NCI-H2196 treated with DMSO at 0.1 percent for 48 hours (cell line): ENCODE results near the gene PACS2.

ENCODE experiments used
- DNase-seq: peaks from one replicate; lab custom pipeline; 2025; ENCODE audit not compliant: unreplicated experiment; lab: John Stamatoyannopoulos, UW

PACS2 gene

DNA sequence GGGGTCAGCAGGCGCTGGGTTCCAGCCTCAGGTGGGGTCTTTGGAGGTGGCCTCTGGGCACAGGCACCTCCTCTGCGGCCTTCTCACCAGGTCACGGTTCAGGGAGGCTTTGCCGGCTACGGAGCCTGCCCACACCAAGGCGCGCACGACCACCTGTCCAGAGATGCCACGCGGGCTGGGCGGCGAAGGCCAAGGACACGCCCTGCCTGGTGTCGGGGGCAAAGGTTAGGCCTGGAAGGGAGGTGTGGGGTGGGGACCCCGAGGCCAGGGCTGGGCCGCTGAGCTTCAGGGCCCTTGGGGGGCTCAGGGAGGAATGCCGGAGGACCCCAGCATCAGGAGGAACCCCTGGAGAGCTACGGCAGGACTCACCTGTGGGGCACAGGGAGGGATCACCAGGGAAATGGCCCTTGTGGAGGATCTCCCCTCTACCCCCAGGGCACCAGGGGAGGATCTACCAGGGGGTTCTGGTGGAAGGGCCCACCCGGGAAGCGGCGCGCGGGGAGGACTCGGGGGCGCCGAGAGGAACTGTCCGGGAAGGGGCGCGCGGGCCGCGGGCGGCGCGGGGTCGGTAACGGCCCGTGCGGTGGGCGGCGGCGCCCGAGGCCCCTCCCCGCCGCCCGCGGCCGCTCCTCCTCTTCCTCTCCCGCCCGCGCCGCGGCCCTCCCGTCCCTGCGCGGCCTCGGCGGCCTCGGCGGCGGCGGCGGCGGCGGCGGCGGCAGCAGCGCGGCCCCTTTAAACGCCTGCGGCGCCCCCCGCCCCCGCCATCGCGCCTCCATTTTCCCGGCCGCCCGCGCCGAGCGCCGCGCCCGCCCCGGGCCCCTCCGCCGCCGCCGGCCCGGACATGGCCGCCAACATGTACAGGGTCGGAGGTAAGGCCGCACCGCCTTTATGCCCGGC is 104.9 kb downstream of the PACS2 start, which contains the start of gene MTA1:
Gene MTA1 (plus strand): TSS at position 633 of the 897 bp plus-strand sequence. CDS start 209 bp downstream, at position 842.
- peak; percentile 0 for DNase-seq

DNA sequence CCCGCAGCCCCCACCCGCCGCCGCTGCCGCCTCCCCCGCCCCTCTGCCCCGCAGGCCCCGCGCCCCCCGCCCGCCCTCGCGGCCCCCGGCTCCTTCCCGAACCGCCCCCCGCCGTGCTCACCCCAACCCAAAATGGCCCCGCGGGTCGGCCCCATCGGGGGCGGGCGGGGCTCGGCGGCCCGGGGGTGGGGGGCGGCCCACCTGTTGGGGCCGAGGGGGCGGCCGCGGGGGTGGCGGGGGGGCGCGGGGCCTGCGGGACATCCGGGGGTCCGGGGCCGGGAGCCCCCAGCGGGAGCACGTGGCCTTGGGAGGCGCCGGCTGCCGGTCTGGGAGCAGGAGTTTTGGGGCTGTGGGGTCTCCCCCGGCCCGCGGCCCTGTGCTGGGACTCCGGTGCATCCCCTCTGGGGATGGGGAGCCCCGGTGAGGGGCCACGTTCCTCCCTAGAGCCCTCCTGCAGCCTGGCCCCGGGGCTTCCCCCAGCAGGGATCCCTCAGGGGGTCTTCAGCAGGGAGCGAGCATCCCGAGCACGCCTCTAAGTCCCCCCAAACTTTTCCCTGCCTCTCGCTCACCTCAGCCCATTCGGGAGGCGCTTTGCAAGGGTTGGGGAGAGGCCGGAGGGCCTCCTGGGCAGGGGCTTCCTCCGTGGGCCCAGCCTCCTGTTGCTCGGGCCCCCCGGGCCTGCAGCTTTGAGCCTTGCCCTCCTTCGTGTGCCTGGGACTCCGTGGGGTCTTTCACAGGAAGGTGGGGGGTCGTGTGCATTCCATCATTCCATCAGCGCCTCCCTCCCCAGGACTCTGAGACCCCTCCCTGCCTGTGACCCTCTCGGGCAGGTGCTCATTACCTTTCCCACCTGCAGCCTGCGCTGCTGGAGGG is 105.8 kb downstream of the PACS2 start:
- no peak for DNase-seq

DNA sequence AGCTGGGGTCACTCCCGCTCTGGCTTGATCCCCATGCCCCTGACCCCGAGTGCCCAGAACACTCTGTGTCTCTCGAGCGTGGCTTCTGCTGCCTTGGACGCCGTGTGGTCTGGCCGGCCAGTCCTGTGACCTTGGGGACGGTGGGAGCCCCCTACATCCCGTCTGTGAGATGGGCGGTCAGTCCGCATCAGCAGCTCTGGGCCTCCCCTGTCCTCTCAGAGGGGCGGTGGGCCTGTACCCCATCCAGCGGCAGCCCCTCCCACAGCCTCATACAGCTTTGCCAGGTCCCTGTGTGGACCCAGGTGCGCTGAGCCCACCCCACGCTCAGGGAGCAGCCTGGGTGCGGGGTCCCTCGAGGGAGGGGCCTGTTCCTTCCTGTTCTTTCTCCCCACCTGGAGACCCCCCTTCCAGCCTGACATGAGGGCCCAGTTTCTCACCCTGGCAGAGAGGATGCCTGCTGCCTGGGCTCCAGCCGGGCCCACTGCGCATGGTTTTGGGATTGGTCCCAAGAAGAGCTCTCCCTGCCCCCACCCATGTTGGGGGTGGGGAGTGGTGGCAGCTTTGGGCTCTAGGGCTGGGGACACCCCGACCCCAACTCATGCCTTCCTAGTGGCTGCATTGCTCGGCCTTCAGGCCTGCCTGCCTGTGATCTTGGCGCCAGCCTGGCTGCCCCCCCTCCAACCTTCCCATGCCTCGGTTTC is 106.6 kb downstream of the PACS2 start:
- DNase-seq = no peak

DNA sequence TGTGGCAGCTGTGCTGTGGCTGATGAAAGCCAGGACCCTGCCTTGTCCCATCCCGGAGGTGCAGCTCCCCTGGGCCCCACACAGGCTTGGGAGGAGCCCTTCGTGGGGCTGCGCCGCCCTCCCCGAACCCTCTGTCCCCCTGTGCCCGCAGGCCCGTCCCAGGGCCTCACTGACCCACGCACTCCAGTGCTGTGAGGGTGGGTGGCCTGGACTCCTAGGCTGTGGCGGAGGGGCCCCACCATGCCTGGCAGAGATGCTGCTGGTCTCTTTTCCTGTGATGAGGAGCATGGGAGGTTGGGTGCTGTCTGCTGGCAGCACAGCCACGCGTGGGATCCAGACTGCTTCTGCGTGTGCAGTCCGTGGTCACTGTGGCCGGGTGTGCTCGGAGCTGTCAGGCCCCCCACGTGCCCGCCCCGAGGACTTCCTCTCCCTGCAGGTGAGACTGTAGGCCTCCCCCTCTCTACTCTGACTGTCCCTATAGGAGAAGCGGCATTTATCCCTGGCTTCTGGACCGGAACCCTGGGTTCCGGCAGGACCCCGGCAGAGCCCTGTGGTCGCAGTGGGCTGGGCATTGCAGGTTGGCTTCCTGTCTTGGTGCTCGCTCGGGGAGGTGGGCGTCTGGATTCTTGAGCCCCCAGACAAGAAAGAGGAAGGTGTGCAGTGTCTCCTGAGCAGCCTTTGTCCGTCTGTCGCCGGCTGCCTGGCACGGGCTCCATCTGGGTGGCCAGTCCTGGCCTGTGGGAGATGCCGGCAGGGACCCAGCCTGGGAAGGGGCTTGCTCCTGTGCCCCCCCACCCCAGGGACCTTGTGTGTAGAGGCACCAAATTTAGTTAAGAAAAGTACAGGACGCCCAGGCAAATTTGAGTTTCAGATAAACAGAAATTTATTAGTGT is 107.4 kb downstream of the PACS2 start:
- no peak for DNase-seq

DNA sequence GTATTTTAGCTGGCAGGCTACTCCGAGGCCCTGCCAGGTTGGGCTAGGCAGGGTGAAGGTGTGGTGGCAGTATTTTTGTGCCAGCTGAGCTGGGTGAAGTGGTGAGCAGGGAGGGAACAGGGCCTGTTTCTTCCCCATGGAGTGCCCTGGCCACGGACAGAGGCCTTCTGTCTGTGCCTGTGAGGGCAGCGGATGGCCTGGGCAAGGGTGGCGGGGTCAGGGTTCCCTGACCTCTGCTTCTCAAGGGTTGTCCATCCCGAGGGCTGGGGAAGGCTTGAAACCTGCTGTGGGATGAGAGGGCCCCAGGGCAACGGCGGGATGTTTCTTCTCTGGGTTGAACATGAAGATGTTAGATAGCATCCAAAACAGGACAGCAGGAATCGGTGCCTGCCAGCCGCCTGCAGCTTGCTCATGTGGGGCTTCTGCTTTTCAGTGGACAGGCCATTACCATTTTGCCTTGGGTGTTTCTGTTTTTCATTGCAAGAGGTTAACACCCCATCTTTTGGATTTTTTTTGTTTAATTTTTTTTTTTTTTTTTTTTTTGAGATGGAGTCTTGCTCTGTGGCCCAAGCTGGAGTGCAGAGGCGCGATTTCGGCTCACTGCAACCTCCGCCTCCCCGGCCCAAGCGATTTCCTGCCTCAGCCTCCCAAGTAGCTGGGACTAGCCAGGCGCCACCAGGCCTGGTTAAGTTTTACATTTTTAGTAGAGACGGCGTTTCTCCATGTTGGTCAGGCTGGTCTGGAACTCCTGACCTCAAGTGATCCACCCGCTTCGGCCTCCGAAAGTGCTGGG is 108.3 kb downstream of the PACS2 start:
- DNase-seq = no peak

DNA sequence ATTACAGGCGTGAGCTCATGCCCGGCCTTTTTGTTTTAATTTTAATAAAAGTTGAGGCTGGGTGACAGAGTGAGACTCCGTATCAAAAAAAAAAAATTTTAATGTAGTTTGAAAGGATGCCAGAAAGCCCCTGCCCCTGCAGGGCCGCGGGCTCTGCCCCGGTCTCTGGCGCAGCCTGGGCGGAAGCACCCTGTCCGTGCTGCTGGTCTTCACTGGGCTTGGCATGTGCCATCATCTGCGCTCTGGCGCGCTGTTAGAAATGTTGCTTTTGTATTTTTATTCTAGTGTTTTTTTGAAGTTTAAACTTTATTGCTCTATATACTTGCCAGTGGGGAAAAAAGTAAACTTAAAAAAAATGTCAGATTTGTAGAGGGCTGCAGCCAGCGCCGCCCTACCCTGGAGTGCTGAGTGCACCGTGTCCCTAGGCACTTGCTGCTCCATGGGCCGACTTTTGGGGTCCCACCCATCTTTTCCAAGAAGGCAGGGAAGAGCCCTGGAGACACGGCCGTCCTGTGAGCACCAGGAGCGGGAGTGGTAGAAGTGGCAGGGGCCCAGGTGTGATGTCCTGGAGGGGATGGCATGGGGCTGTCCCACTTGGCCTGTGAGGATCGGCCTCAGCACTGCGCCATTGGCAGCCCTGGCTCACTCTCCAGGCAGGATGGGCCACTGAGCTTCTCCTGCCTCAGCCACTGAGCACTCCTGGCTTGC is 109.1 kb downstream of the PACS2 start:
- DNase-seq = no peak

DNA sequence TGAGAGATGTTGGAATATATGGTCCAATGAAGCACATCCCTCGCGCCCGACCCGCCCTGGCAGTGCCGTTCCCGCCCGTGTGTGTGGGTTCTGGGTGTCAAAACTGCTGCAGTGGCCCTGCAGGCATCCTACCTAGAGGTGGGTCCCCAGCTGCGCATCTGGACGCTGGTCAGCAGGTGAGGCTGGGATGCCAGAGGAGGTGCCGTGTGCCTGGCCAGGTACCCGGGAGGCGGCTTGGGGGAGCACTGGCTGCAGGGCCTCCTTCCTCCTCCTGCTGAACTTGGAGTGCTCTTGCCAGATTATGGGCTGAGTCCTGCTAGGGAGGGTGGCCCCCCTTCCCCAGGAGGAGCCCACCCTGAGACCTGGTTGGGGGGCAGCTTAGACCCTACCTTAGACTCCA is 110.3 kb downstream of the PACS2 start:
- DNase-seq = no peak

DNA sequence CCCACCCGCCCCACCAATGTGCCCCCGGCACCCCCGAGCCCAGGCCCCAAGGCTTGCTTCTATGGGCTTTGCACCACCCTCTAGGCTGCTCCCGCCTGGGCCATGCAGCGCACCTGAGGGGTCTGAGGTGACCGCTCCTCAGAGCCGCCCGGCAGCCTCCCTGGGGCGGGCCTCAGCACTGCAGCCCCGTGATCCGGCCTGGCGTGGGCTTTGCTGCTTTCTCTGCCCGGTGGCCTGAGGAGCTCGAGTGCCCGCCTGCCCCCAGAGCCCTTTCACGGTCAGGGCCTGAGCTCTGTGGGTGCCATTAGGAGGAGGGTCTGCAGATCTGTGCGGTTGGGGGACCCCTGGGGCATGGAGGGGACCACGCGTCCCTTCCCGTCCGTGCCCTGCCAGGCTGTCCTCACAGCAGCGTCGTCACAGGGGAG is 111.3 kb downstream of the PACS2 start:
- DNase-seq = no peak

DNA sequence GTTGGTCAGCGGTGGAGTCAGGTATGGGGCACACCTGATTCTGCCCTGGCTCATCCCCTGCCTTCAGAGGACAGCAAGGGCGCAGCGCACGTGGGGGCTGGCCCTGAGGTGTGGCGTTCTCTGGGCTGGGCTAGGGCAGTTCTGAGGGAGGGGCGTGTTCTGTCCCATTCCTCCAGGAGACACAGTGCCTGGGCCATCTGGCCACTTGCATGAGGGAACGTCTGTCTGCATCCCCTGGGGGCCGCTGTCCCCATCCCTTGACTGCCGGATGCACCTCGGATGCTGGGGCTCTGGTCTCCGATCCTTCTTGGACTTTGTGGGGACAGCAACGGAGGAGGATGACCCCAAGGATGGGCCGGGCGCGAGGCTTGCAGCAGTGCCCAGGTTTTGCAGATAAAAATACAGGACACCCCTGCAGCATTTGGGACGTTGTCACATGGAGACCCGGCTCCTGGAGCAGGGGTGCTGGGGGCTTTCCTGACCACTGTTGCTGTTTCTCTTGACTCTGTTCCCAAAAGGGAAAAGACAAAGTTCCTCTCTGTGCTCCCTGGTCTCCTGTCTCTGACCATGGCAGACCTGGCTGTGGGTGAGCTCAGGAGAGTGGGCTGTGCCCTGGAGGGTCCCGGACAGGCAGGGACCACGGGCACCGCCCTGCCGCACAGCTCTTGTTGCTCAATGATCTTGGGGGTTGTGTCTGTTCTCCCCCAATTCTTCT is 112.0 kb downstream of the PACS2 start:
- no peak for DNase-seq

DNA sequence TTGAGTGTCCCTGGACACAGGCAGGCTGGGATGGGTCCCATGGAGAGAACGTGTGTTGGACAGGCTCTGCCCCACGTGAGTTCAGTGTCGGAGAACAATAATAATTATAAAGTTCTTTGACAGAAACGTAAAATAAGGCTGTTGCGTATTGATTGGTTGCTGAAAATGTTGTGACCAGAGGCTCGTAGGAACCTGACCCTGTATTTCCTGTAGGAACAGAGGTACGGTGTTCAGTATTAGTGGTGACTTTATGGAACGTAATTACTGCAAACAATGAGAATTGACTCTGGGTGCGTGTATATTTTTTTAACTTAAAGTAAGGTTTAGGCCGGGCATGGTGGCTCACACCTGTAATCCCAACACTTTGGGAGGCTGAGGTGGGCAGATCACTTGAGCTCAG is 112.9 kb downstream of the PACS2 start:
- DNase-seq = no peak

DNA sequence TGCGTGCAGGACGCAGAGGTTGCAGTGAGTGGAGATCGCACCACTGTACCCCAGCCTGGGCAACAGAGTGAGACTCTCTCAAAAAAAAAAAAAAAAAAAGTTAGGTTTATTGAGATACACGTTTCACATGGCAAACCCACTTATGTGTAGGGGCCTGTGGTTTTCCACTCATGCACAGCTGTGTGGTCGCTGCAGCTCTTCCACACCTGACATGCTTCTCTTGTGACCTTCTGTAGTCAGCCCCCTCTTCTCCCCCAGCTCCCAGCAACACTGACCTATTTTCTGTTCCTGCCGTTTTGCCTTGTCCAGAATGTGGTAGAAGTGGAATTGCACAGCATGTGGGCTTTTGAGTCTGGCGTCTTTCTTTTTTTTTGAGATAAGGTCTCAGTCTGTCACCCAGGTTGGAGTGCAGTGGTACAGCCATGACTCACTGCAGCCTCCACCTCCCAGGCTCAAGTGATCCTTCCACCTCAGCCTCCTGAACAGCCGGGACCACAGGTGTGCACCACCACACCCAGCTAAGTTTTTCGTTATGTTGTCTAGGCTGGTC is 113.5 kb downstream of the PACS2 start:
- no peak for DNase-seq

DNA sequence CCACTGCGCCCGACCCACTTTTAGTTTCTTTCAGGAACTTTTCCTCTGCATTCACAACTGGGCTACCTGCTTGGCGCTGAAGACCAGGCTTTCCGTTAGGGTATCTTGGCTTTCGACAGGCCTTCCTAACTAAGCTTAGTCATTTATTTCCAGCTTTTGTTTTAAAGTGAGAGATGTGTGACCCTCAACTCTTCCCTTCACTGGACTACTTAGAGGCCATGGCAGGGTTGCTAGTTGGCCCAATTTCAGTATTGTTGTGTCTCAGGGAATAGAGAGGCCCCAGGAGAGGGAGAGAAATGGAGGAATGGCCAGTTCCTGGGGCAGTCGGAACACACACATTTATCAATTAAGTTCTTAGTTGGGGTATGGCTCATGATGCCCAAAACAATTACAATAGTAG is 115.5 kb downstream of the PACS2 start:
- DNase-seq = no peak

DNA sequence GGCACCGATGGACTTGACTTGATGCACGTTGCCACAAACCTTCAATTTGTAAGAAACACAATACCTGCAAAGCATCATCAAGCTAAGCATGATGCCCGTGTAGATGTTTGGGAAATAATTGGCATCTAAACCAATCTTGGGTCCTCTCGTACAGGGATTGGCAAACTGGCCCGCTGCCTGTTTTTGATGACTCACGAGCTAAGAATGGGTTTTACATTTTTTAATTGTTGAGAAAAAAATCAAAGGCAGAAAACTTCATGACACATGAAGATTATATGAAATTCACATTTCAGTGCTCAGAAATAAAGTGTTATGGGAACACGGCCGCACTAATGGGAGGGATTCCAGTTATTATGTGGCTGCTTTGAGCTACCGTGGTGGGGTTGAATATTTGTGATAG is 116.0 kb downstream of the PACS2 start:
- no peak for DNase-seq

DNA sequence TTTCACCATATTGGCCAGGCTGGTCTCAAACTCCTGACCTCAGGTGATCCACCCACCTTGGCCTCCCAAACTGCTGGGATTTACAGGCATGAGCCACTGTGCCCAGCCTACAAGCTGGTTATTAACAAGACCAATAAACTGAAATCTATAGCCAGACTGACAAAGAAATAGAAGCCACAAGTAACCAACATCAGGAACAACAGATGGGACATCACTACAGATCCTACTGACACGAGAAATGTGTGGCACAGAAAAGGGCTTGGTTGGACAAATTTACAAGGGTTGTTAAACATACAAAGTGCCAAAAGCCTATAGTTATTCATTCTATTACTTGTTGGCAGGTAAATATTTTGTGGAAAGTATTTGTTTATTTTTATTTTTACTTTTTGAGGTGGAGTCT is 116.7 kb downstream of the PACS2 start:
- no peak for DNase-seq

DNA sequence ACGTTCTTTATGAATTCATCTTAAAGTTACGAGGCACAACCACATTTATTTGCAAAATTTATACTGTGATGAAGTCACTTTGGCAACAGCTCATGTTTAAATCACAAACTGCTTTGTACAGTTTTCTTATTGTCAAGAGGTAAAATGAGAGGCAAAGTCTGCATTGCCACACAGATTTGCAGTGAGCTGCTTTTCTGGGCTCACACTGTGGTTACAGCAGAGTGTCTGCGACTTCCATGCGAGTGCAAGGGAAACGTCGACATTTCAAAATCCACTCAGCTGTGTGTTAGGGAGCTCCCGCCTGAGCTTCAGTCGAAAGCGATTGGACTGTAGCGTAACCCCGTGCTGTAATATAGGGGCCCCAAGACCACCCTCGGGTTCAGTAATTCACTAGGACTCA is 118.1 kb downstream of the PACS2 start:
- no peak for DNase-seq

DNA sequence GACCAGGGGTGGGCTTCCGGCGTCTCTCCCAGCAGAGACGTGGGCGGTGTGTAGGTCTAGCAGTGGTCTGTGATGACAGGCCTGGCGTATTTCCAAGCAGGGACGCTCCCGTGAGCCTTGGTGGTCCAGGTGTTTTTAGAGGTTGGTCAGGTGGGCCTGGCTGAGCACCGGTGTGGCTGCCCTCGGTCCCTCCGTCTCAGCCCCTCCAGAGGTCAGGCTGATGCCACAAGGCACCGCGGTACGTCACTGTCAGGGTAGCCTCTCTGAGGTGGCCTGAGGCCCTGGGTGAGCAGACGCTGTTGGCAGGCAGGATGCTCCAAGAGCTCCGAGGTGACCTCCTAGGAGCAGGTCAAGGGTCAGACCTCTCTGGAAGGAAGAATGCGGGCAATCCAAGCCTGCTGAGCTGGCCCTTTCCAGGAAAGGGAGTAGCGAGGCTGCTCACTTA is 118.6 kb downstream of the PACS2 start:
- no peak for DNase-seq

DNA sequence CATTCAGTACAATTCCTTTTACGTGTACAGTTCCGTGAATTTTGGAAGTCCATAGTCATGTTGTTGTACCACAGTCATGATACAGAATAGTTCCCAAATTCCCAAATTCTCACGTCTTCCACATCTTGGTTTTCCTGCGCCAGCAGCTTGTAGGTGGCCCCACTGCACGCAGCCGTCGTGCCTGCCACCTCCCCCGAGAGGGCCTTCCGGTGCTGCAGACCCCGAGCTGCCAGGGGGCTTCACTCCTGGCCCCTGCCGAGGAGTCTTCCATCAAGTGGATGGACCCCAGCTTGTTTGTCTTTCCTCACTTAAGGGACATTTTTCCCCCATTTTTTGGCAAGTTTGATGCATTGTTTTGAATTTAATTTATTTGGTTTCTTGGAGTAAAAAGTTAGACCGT is 121.9 kb downstream of the PACS2 start:
- DNase-seq = no peak
